GM11168 (cell line): Measurements from ENCODE around the gene TCEAL4.
"Not testable (repeated sequence)": the region's sequence is repeated elsewhere in the genome, so short reads cannot be mapped to it uniquely, and the experiment has no call there.

Experiments
- in situ Hi-C: fragments of 300-500 bp; cut with MboI; formaldehyde crosslinking; loops from one replicate; pipeline ENCODE4 v1.12.0; 2022; ENCODE audit warnings: low sequenced_read_pairs; ENCODE audit not compliant: unreplicated experiment

The TCEAL4 gene

GRCh38 chrX:103586314-103586646 is 965 bp downstream of the TCEAL4 start:
- in situ Hi-C loops, result no loop called here

DNA sequence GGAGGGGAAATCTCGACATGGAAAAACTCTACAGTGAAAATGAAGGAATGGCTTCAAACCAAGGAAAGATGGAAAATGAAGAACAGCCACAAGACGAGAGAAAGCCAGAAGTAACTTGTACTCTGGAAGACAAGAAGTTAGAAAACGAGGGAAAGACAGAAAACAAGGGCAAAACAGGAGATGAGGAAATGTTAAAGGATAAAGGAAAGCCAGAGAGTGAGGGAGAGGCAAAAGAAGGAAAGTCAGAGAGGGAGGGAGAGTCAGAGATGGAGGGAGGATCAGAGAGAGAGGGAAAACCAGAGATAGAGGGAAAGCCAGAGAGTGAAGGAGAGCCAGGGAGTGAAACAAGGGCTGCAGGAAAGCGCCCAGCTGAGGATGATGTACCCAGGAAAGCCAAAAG is 1.3 kb downstream of the TCEAL4 start:
- in situ Hi-C loops, result no loop called here

DNA sequence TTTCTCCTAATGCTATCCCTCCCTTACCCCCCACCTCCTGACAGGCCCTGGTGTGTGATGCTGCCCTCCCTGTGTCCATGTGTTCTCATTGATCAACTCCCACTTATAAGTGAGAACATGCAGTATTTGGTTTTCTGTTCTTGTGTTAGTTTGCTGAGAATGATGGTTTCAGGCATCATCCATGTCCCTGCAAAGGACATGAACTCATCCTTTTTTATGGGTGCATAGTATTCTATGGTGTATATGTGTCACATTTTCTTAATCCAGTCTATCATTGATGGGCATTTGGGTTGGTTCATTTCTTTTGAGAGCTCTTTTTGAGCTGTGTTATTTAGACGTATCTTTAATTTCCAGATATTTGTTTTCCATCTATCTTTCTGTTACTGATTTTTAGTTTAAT is 7.0 kb downstream of the TCEAL4 start:
- in situ Hi-C loops, result not testable (repeated sequence)

DNA sequence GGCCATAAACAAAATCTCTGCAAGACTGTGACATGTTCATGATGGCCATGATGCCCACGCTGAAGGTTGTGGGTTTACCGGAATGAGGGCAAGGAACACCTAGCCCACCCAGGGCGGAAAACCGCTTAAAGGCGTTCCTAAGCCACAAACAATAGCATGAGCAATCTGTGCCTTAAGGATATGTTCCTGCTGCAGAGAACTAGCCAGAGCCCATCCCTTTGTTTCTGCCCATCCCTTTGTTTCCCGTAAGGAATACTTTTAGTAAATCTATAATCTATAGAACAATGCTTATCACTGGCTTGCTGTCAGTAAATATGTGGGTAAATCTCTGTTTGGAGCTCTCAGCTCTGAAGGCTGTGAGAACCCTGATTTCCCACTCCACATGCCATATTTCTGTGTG is 9.9 kb downstream of the TCEAL4 start:
- in situ Hi-C loops, result not testable (repeated sequence)

GRCh38 chrX:103607364-103608305 is 22.3 kb downstream of the TCEAL4 start, which contains the start of gene TCEAL3:
Gene TCEAL3, plus strand, starts transcription at chrX:103607963. Its CDS starts 1,102 bp downstream, at chrX:103609065.
- in situ Hi-C loops, result no loop called here

- in situ Hi-C loops, result no loop called here
Measured at GRCh38 chrX:103608306-103608963, 23.1 kb downstream of the TCEAL4 start.

- in situ Hi-C loops, result no loop called here
Measured at GRCh38 chrX:103610282-103610681, 25.0 kb downstream of the TCEAL4 start.

- in situ Hi-C loops, result no loop called here
Measured at GRCh38 chrX:103613362-103613890, 28.1 kb downstream of the TCEAL4 start.

- in situ Hi-C loops, result no loop called here
Measured at GRCh38 chrX:103614999-103615398, 29.7 kb downstream of the TCEAL4 start.

GRCh38 chrX:103615781-103616371 is 30.6 kb downstream of the TCEAL4 start:
- in situ Hi-C loops, result no loop called here

DNA sequence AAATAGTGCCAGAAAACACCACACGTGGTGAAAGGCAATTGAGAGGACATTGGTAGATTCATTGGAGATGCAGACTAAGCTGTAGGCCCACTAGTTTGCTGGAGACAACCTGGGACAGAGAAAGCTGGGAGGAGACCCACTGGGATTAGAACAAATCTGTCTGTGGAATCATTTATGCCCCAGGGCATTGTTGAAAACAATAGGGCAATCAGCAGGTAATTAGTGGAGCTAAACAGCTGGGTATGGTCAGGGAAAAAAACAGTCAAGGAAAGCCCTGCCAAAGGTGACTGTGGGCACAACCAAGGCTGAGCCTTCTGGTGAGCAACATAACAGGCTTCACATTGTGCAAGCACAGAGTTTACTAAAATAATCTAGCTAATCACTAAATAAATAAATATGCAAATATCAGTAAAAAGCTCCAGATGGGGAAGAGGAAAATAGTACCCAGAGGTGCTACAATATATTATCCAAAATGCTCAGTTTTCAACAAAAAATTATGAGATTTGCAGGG is 31.4 kb downstream of the TCEAL4 start:
- in situ Hi-C loops, result no loop called here

- in situ Hi-C loops, result no loop called here
Measured at GRCh38 chrX:103624111-103624510, 38.8 kb downstream of the TCEAL4 start.

DNA sequence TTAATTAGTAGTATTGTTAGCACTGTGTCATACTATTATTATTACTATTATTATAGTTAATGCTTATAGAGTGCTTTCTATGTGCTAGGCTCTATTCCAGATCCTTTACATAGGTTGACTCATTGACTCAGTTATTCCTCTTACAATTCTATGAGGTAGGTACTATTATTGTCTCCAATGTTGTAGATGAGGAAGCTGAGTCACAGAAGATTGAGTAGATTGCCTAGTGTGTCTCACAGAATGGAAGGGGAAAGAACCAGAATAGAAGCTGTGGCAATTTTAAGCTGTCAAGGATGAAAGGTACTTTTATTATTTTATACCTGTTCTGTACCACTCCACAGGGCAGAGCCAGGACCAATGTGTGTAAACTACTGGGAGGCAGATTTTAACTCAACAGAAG is 41.5 kb downstream of the TCEAL4 start:
- in situ Hi-C loops, result no loop called here

- in situ Hi-C loops, result no loop called here
Measured at GRCh38 chrX:103628386-103629317, 43.3 kb downstream of the TCEAL4 start, which contains the start of gene TCEAL1. Gene TCEAL1, plus strand, starts transcription at chrX:103628975. Its CDS starts 942 bp downstream, at chrX:103629917.

GRCh38 chrX:103629318-103630170 is 44.2 kb downstream of the TCEAL4 start:
- in situ Hi-C loops, result no loop called here

DNA sequence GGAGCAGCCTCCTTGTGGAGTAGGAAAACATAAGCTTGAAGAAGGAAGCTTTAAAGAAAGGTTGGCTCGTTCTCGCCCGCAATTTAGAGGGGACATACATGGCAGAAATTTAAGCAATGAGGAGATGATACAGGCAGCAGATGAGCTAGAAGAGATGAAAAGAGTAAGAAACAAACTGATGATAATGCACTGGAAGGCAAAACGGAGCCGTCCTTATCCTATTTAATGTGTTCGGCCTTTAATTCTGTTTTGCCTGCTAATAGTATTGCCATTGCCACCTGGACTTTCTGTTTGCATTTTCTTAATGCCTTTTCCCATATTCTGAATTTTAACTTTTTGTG is 44.8 kb downstream of the TCEAL4 start:
- in situ Hi-C loops, result no loop called here

DNA sequence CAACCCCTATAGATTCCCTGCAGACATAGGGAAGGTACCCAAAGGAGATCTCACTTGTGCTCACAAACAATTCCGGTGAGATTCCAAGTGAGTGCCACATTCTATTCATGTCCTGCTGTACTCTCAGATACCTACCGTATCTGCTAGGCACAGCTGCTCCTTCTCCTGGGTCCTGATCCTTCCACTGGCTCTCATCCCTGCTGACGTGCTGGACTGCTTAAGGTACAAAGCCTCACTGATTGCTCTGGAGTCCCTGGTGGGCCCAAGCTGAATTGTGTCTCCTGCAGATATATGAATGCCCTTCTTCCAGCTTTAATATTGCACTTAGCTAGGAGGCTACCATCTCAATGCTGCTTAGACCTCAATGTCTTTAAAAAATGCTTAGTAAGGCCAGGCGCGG is 45.8 kb downstream of the TCEAL4 start:
- in situ Hi-C loops, result no loop called here

- in situ Hi-C loops, result no loop called here
Measured at GRCh38 chrX:103635436-103635835, 50.1 kb downstream of the TCEAL4 start.
